RWPE2 (cell line): ENCODE data around the gene OR52E5.

Source experiments
- ATAC-seq: fragments of 200-7000 bp; cut with Tn5 transposase; 3 replicates; pipeline ENCODE4 v1.9.1; 2021; ENCODE audit warnings: low read depth
- DNase-seq: peaks from one replicate; pipeline ENCODE4 v3.0.0-alpha.2; 2020; ENCODE audit warnings: low spot score
- H3K27ac ChIP-seq: fragments of 450-650 bp; 2 replicates; pipeline ENCODE4 v1.5.1; 2017; ENCODE audit warnings: mild to moderate bottlenecking; ENCODE audit not compliant: poor library complexity, severe bottlenecking
- H3K27me3 ChIP-seq: fragments of 250-450 bp; sonication (Bioruptor Pico); 2 replicates; pipeline ENCODE4 v1.5.1; 2021; ENCODE audit warnings: mild to moderate bottlenecking, moderate library complexity; ENCODE audit not compliant: insufficient read depth, poor library complexity, severe bottlenecking
- H3K36me3 ChIP-seq: fragments of 250-450 bp; sonication (Bioruptor Pico); 2 replicates; pipeline ENCODE4 v1.5.1; 2020; ENCODE audit warnings: low read depth, mild to moderate bottlenecking, moderate library complexity
- H3K4me1 ChIP-seq: fragments of 250-450 bp; sonication (Bioruptor Pico); 2 replicates; pipeline ENCODE4 v1.5.1; 2021; ENCODE audit warnings: mild to moderate bottlenecking, moderate library complexity; ENCODE audit not compliant: insufficient read depth, poor library complexity, severe bottlenecking
- H3K4me3 ChIP-seq: fragments of 250-450 bp; sonication (Bioruptor Pico); 2 replicates; pipeline ENCODE4 v1.5.1; 2021; ENCODE audit warnings: mild to moderate bottlenecking, moderate library complexity; ENCODE audit not compliant: severe bottlenecking
- H3K9me3 ChIP-seq: fragments of 250-450 bp; sonication (Bioruptor Pico); 2 replicates; pipeline ENCODE4 v1.5.1; 2021; ENCODE audit warnings: mild to moderate bottlenecking, moderate library complexity; ENCODE audit not compliant: severe bottlenecking
- TF ChIP-seq, protein P1 (sequence below): fragments of 450-650 bp; IDR thresholded peaks from one replicate; pipeline ENCODE4 v1.5.1; 2017; ENCODE audit warnings: mild to moderate bottlenecking, moderate library complexity; ENCODE audit not compliant: poor library complexity, severe bottlenecking

Gene OR52E5

DNA sequence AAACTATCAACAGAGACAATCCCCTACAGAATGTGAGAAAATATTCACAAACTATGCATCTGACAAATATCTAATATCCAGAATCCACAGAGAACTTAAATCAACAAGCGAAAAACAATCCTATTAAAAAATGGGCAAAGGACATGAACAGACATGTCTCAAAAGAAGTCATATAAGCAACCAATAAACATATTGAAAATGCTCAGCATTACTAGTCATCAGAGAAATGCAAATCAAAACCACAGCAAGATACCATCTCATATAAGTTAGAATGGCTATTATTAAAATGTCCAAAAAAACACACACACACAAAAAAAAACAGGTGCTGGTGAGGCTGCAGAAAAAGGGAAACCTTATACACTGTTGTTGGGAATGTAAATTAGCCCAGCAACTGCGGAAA, 27.2 kb upstream of the OR52E5 start:
- TF ChIP-seq, protein P1, sequence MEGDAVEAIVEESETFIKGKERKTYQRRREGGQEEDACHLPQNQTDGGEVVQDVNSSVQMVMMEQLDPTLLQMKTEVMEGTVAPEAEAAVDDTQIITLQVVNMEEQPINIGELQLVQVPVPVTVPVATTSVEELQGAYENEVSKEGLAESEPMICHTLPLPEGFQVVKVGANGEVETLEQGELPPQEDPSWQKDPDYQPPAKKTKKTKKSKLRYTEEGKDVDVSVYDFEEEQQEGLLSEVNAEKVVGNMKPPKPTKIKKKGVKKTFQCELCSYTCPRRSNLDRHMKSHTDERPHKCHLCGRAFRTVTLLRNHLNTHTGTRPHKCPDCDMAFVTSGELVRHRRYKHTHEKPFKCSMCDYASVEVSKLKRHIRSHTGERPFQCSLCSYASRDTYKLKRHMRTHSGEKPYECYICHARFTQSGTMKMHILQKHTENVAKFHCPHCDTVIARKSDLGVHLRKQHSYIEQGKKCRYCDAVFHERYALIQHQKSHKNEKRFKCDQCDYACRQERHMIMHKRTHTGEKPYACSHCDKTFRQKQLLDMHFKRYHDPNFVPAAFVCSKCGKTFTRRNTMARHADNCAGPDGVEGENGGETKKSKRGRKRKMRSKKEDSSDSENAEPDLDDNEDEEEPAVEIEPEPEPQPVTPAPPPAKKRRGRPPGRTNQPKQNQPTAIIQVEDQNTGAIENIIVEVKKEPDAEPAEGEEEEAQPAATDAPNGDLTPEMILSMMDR: no peak
- H3K27ac ChIP-seq: no peak overlapping the region
- no peaks in the 10 kb centered on the region for H3K27me3 ChIP-seq
- ATAC-seq (no peak), DNase-seq (no peak)
- H3K4me3 ChIP-seq: no peak overlapping the region
- no peaks in the 10 kb centered on the region for H3K4me1 ChIP-seq
- H3K36me3 ChIP-seq: no peaks in the 10 kb centered on the region
- H3K9me3 ChIP-seq: no peaks in the 10 kb centered on the region

- DNase-seq: no peak
- no peak overlapping the region for H3K4me3 ChIP-seq
- no peak for ATAC-seq
- no peaks in the 10 kb centered on the region for H3K4me1 ChIP-seq
- no peaks in the 10 kb centered on the region for H3K9me3 ChIP-seq
- peaks cover 3% of the 10 kb centered on the region for H3K27me3 ChIP-seq
- TF ChIP-seq, protein P1: no peak
- H3K36me3 ChIP-seq: no peaks in the 10 kb centered on the region
- no peak overlapping the region for H3K27ac ChIP-seq
Observed at GRCh38 chr11:5878564-5878963, 14.4 kb upstream of the OR52E5 start.

- no peak for ATAC-seq
Observed at GRCh38 chr11:5880329-5880728, 12.7 kb upstream of the OR52E5 start, which contains the start of gene OR52E4. Gene OR52E4, plus strand, starts transcription at chr11:5880629. Its CDS starts 3,664 bp downstream, at chr11:5884293.

DNA sequence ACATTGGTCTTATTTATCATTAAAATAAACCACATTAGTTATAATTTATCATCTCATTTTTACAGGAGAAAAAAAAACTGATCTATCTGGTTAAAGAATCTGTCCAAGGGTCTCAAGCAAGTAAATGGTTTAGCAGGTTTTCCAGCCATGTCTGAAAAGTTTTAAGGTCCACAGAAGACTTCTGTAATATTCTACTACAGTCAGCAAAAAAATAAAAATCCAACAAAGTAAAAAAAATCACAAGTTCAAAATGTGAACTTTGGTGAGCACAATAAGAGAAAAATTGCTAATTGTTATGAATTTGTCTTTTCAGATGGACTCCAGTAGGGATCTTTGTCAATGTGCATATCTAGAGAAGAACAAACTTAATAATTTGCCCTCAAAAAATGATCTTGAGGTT, 11.3 kb upstream of the OR52E5 start:
- no peak for ATAC-seq
- no peak for DNase-seq
- Histone ChIP-seq H3K27me3 (peaks cover 3% of the 10 kb centered on the region), H3K9me3 (no peaks in the 10 kb centered on the region), H3K27ac (no peak overlapping the region), H3K36me3 (no peaks in the 10 kb centered on the region), H3K4me1 (no peaks in the 10 kb centered on the region), H3K4me3 (no peak overlapping the region)
- TF ChIP-seq, protein P1: no peak

More at GRCh38 chr11:5880329-5880728, 12.7 kb upstream of the OR52E5 start, which contains the start of gene OR52E4:
- TF ChIP-seq, protein P1: no peak
- no peak within 1 kb of the TSS for H3K4me3 ChIP-seq
- no peaks in the 10 kb centered on the region for H3K4me1 ChIP-seq
- no peak for DNase-seq
- H3K27ac ChIP-seq: no peak within 1 kb of the TSS
- no peaks in the 10 kb centered on the region for H3K36me3 ChIP-seq
- H3K27me3 ChIP-seq: peaks cover 3% of the 10 kb centered on the region
- H3K9me3 ChIP-seq: no peaks in the 10 kb centered on the region

GRCh38 chr11:5887172-5887571, 5.8 kb upstream of the OR52E5 start:
- DNase-seq: no peak

More at GRCh38 chr11:5887172-5887571, 5.8 kb upstream of the OR52E5 start:
- TF ChIP-seq, protein P1: no peak
- H3K36me3 ChIP-seq: no peaks in the 10 kb centered on the region
- no peaks in the 10 kb centered on the region for H3K9me3 ChIP-seq
- H3K27ac ChIP-seq: no peak overlapping the region
- H3K4me1 ChIP-seq: no peaks in the 10 kb centered on the region
- ATAC-seq: no peak
- no peaks in the 10 kb centered on the region for H3K27me3 ChIP-seq
- no peak overlapping the region for H3K4me3 ChIP-seq
